ENCODE data around the gene DUSP8.

DNA sequence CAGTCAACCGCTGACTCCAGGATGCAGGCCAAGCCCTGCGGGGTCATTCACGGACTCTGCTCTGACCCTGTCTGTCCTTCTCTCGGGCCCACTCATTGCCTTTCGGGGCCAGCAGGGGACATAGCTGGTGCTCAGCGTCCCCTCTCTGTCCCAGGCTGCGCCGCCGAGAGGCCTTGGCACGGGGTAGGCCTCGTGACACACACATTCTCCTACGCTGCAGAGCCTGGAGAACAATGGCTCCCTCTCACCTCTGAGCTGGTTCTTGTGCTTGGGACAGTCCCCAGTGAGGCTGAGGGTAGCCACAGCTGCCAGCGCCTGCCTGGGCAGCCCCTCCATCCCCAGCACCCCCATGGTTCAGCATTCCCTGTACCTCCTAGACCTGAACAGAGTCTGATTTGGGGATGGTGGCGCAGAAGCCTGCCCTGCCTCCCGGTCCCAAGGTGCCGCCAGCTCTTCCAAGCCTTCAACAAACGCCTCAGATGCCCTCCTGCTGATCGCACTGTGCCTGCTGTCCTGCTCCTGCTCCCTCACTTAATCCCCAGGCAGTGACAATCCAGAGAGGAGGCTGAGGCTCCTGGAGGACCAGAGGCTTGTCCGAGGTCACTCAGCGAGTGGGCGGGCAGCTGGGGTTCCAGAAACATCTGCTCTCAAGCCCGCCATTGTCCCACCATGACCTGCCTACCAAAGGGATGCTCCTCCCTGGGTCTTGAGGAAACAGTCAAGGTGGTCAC is 30.4 kb downstream of the DUSP8 start:
- TF ChIP-seq, protein P1, sequence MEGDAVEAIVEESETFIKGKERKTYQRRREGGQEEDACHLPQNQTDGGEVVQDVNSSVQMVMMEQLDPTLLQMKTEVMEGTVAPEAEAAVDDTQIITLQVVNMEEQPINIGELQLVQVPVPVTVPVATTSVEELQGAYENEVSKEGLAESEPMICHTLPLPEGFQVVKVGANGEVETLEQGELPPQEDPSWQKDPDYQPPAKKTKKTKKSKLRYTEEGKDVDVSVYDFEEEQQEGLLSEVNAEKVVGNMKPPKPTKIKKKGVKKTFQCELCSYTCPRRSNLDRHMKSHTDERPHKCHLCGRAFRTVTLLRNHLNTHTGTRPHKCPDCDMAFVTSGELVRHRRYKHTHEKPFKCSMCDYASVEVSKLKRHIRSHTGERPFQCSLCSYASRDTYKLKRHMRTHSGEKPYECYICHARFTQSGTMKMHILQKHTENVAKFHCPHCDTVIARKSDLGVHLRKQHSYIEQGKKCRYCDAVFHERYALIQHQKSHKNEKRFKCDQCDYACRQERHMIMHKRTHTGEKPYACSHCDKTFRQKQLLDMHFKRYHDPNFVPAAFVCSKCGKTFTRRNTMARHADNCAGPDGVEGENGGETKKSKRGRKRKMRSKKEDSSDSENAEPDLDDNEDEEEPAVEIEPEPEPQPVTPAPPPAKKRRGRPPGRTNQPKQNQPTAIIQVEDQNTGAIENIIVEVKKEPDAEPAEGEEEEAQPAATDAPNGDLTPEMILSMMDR (IDR thresholded peaks at IDR 0.05; ENCODE audit: low read depth, low read length): no peak
- TF ChIP-seq EZH2phosphoT487 (IDR thresholded peaks at IDR 0.05; ENCODE audit: low read depth): no peak

All from OCI-LY3 (cell line).